Stimulated activated CD4-positive, alpha-beta T cell treated with anti-CD3 and anti-CD28 coated beads, Interleukin-1b, Interleukin-23, amount 100 ng/mL, for 24 hours (primary cell): ENCODE measurements around the gene CSF1.

ENCODE experiments used
- DNase-seq, 4 experiments: peaks; one replicate each; pipeline ENCODE4 v3.0.0-alpha.2; 2020; ENCODE audit warnings: low read depth in 4 of 4, low spot score in 1 of 4

Gene CSF1

GRCh38 chr1:109975718-109976117 lies 65.1 kb downstream of the CSF1 start:
- DNase-seq, result no peak

GRCh38 chr1:109976762-109977161 lies 66.1 kb downstream of the CSF1 start:
- no peak for DNase-seq

GRCh38 chr1:109977225-109977624 lies 66.6 kb downstream of the CSF1 start:
- no peak for DNase-seq

- no peak for DNase-seq
These were observed 67.2 kb downstream of the CSF1 start for GRCh38 chr1:109977657-109978378.

- no peak for DNase-seq
These were observed 68.3 kb downstream of the CSF1 start for GRCh38 chr1:109978761-109979488.

GRCh38 chr1:109979489-109980091 lies 68.9 kb downstream of the CSF1 start:
- DNase-seq, result no peak
